Measurements from ENCODE around the gene INIP. TPM values are rescaled to one million over a fixed set of nuclear protein-coding genes. Genes with fewer than 3 reads are reported as not detected.

The INIP gene
- total and polyA plus RNA-seq, 2 of the 13 experiments (the other 11 are each of a cell fraction or from before 2014, with no cell fraction given), result 13.6 to 28.6 TPM

GRCh38 chr9:112717661-112718331 is at the start of gene INIP (continued):
- TF ChIP-seq, protein P1, sequence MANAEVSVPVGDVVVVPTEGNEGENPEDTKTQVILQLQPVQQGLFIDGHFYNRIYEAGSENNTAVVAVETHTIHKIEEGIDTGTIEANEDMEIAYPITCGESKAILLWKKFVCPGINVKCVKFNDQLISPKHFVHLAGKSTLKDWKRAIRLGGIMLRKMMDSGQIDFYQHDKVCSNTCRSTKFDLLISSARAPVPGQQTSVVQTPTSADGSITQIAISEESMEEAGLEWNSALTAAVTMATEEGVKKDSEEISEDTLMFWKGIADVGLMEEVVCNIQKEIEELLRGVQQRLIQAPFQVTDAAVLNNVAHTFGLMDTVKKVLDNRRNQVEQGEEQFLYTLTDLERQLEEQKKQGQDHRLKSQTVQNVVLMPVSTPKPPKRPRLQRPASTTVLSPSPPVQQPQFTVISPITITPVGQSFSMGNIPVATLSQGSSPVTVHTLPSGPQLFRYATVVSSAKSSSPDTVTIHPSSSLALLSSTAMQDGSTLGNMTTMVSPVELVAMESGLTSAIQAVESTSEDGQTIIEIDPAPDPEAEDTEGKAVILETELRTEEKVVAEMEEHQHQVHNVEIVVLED (CRISPR knock-in tag; IDR thresholded peaks at IDR 0.05; ENCODE audit: borderline replicate concordance), result peak; percentile 72
- peak; percentile 9; the same call in 1 of the 2 replicates for TF ChIP-seq SMC3 (IDR thresholded peaks at IDR 0.05; ENCODE audit: low read length)
- TF ChIP-seq, protein P2, sequence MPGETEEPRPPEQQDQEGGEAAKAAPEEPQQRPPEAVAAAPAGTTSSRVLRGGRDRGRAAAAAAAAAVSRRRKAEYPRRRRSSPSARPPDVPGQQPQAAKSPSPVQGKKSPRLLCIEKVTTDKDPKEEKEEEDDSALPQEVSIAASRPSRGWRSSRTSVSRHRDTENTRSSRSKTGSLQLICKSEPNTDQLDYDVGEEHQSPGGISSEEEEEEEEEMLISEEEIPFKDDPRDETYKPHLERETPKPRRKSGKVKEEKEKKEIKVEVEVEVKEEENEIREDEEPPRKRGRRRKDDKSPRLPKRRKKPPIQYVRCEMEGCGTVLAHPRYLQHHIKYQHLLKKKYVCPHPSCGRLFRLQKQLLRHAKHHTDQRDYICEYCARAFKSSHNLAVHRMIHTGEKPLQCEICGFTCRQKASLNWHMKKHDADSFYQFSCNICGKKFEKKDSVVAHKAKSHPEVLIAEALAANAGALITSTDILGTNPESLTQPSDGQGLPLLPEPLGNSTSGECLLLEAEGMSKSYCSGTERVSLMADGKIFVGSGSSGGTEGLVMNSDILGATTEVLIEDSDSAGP (CRISPR knock-in tag; IDR thresholded peaks at IDR 0.05; ENCODE audit: borderline replicate concordance), result peak; percentile 99
- no peak for TF ChIP-seq MATR3 (CRISPR knock-in tag; IDR thresholded peaks at IDR 0.05)
- TF ChIP-seq ZNF704 (CRISPR knock-in tag; IDR thresholded peaks at IDR 0.05; ENCODE audit: borderline replicate concordance), result 0 out of 2 replicates have a peak, but pooled peaks have one; percentile 67
- TF ChIP-seq HNF1A (IDR thresholded peaks at IDR 0.05; ENCODE audit: low read depth), result no peak
- peak; percentile 67; the same call in 1 of the 2 replicates for TF ChIP-seq HNF1A (CRISPR knock-in tag; IDR thresholded peaks at IDR 0.05; ENCODE audit: borderline replicate concordance)
- TF ChIP-seq CBX1 (IDR thresholded peaks at IDR 0.05; ENCODE audit: low read depth), result peak; percentile 49
- TF ChIP-seq ZMYM4 (CRISPR knock-in tag; IDR thresholded peaks at IDR 0.05), result peak; percentile 86
- TF ChIP-seq SP2 (CRISPR knock-in tag; IDR thresholded peaks at IDR 0.05), result peak; percentile 94
- TF ChIP-seq ZNF451 (CRISPR knock-in tag; IDR thresholded peaks at IDR 0.05), result 0 out of 2 replicates have a peak, but pooled peaks have one; percentile 58
- TF ChIP-seq HNRNPLL (IDR thresholded peaks at IDR 0.05; ENCODE audit: low read depth, low read length, poor library complexity, severe bottlenecking), result peak; percentile 77
- peak; percentile 77 for TF ChIP-seq POLR2AphosphoS5 (IDR thresholded peaks at IDR 0.05; ENCODE audit: low read depth, low read length)
- peak; percentile 46; the same call in 1 of the 2 replicates for TF ChIP-seq ETV5 (CRISPR knock-in tag; IDR thresholded peaks at IDR 0.05; ENCODE audit: borderline replicate concordance)
- TF ChIP-seq ZBTB21 (CRISPR knock-in tag; IDR thresholded peaks at IDR 0.05), result peak; percentile 41; the same call in 1 of the 2 replicates
- TF ChIP-seq ZNF17 (CRISPR knock-in tag; IDR thresholded peaks at IDR 0.05), result no peak
- peak; percentile 60 for TF ChIP-seq ELF3 (CRISPR knock-in tag; IDR thresholded peaks at IDR 0.05)
- no peak for TF ChIP-seq LCORL (IDR thresholded peaks at IDR 0.05)
- no peak for TF ChIP-seq LCORL (CRISPR knock-in tag; IDR thresholded peaks at IDR 0.05)
- TF ChIP-seq TFDP2 (CRISPR knock-in tag; IDR thresholded peaks at IDR 0.05), result peak; percentile 93
